RPMI7951 (cell line): Measurements from ENCODE around the gene PPFIBP1. TPM values are rescaled to one million over a fixed set of nuclear protein-coding genes. Genes with fewer than 3 reads are reported as not detected.
A peak's percentile ranks its signal among the peaks of the same experiment; 100 is the strongest.
"Not testable (repeated sequence)": the region's sequence is repeated elsewhere in the genome, so short reads cannot be mapped to it uniquely, and the experiment has no call there.

Source experiments
- DNase-seq: peaks from one replicate; pipeline ENCODE4 v3.0.0-alpha.2; 2012; ENCODE audit warnings: low read depth
- total RNA-seq: library from RNA; depleted of rRNA; stranded (reverse); fragments of >200 nt; shearing (Covaris generic); gene quantifications from 2 replicates; pipeline ENCODE4 v1.2.3, GENCODE V29; 2014

The PPFIBP1 gene
- total RNA-seq, 1 experiment from 2014 or later, result 58.0 TPM

DNA sequence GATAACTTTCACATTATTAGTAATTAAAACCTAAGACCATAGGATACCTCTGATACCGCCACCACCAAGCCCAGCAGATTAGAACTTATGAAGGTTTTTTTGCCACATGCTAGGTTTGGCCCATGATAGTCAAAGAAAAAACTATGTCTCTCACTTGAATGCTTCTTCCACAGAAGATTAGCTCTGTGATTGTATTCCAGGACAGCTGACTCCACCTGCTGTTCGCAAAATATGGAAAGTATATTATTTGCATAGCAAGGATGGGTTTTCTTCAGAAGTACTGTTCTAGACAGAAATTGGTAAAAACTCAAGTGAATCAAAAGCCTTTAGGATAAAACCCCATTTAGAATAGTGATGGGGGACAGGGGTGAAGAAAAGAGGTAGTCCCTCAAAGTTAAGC is 42.2 kb downstream of the PPFIBP1 start:
- no peak for DNase-seq

DNA sequence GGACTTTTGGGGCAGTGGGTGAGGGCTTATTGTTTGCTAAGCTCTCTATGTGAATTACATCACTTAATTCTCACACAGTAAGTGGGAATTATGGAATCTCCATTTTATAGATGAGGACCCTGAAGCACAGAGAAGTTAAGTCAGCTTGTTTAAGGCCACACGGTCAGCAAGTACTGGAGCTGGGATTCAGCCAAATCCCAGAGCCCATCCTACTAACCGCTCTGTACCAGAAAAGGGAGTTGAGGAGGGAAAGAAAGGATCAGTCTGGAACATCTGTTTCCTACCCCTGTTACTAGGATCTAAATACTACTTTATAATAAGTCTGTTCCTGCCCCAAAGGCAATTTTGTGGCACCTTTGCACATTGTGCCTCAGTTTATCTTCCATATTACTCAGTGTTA is 42.6 kb downstream of the PPFIBP1 start:
- no peak for DNase-seq

DNA sequence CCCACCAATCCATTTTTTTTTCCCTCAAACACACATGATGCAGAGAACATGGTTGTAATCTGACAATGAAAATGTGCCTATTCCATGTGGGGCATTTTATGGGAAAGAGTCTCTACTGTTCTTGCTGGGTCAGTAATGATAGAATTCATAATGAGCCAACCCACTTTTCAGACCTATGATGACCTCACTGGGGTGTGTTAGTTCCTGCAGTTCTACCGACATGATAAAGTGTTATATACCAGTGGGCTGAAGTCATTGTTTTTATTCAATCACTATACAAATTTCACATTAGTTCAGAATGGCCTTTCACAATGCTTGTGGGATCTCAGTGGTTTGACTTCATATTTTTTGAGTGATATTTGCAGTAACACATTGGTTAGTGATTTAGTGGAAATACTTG is 47.5 kb downstream of the PPFIBP1 start:
- peak; percentile 66 for DNase-seq

DNA sequence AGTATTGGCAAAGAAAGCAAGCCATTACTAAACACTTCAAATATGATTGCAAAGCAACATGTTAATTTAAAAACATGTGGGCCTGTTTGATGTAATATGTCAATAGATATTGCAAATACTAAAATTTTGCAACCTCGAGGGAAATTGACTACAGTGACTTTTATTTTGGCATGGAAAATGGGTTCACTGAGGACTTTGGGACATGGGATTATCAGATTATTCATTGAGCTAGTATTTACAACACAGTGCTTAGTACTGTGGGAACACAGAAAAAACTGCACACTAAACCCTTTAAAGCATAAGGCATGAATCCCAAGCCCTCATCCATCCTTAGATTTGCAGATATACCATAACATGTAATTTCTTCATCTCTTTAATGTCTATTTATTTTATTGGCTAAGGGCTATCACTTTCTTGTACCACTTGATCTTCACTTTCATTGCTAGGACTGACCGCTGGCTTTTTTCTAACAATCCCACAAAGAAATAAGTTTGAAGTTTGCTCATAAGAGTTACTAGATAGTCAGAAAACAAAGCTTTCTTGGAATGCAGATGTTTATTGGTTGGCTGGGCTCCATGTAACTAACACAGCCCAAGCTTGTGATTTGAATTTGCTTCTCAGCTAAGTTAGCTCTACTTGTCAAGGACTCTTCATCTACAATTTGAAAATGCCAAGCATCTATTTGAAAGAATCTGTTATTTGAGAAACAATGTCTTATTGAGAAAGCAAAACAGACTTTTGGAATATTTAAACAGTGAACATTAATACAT is 48.7 kb downstream of the PPFIBP1 start:
- no peak for DNase-seq

DNA sequence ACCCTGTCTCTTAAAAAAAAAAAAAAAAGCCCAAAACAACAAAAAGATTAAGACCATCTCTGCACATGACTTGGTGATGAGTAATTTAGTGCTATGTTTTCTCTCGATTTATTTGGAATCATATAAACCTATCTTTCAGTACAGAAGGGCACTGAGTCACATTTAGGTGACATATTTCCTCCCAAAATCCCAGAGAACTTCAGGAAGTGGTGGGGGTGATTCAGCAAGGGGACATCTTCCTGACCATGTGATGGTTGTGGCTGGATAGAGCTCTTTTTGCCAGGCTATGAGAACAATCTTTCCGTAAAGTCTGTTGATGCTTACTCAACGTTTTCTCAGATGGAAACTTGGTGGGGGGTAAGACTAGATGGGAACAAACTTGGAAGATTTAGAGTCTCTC is 50.0 kb downstream of the PPFIBP1 start:
- peak; percentile 97 for DNase-seq

DNA sequence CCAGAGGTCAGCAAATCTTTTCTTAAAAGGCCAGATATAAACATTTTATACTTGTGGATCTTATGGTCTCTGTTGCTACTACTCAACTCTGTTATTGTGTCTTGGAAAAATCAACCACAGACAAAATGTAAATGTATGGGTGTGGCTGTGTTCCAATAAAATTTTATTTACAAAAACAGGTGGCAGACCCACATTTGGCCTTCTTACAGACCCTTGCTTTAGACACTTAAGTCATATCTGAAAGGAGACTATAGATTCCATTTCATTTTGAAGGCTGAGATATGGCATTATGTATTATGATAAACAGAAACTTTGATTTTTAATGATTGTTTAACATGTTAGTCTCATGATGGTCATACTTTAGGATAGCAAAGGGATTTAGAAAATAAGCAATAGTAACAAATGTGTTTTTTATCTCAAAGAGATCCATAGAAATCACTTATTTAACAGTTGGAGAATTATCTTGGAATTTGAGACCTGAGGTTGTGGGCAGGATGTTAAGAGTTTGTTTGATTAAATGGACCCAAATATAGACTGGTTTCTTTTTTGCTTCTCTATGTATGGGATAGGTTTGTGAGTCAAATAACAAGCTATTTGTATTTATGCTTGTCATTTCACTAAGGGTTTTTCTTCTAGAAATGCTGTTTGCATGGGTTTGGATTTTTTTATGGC is 51.2 kb downstream of the PPFIBP1 start:
- peak; percentile 38 for DNase-seq

DNA sequence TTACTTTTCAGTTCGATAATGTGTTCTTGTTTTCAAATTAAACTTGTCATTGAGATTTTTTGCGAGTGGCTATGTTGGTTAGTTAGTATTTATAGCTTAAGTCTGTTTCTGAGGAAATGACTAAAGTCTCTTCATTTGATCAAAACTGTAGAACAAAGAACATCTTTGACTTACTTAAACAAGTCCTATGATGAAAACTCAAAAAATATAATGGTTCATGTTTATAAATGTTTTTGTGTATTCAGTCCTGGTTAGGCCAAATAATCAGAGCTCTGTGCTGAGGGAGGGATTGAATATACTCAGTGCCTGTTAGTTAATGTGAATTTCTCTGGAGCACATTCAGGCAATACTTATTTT is 51.7 kb downstream of the PPFIBP1 start:
- DNase-seq, result peak; percentile 32

DNA sequence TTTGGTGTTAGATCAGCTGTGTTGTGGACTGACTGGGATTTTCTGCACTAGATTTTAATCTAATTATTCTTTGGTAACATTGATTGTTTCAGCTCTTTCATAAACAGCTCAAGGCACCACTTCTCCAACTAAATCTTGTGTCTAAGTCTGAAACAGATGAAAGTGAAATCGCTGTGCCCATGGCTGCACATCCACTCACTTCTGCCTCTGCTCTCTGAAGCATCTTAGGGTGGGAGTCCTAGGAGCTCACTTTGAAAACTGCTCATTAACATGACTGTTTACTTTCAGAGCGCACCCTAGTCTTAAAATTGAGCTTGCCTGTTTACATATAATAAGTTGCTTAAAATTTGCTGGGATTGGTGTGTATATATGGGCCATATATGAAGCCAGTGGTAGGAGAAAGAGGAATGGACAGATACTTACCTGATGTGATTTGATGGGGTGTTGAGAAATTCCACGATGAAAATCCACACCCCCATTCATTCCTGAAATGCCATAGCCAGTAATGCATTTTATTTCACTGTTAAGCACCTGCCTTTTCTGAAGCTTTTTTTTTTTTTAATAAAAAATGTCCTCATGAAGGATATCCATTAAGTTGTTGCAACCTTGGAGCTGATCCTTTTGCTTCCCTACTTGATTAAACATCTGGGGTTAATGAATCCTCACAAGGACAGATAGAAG is 52.8 kb downstream of the PPFIBP1 start:
- no peak for DNase-seq

DNA sequence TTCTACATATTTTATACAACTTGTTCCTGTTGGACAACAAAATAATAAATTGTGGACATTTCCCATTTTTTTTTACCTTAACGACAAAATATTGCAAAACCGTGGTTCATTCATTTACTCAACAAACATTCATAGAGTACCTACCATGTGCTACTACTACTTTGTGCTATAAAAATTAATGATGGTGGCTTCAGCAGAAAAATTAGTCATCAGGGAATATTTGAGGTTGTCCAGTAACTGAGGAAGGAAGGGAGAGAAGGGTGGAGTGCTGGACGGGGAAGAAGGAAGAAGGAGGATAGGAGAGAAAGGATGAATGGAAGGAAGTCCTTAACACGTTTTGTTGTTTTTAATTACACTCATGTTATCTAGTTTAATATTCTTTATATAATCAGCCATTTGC is 53.7 kb downstream of the PPFIBP1 start:
- DNase-seq, result peak; percentile 42

DNA sequence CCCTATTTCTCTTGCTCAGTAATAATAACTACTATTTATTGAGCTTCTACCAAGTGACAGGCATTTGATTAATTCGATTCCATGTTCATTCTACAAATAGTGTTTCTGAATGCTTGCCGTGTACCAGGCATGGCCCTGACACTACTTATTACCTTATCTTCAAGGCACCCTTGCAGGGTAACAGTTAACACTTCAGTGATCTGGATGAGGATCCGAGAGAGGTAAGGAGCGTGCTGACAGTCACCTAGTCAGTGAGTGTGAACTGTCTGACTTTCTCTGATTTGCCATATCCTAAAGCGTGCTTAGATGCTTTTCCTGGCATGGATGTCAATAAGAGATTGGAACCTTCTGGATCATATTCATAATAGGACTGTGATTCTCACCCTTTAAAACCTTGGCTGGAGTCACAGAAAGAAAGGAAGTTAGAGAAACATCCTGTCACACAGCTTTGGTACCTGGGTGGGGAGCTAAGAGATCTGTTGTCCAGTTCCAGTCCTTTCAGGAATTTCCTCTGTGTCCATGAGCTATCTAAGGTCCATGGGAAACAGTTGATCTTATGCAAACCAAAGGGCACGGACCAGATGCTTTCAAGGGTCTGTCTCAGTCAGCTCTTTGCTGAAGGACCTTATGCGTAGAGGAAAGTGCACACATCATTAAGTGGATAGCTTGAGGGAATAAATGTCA is 54.8 kb downstream of the PPFIBP1 start:
- no peak for DNase-seq

DNA sequence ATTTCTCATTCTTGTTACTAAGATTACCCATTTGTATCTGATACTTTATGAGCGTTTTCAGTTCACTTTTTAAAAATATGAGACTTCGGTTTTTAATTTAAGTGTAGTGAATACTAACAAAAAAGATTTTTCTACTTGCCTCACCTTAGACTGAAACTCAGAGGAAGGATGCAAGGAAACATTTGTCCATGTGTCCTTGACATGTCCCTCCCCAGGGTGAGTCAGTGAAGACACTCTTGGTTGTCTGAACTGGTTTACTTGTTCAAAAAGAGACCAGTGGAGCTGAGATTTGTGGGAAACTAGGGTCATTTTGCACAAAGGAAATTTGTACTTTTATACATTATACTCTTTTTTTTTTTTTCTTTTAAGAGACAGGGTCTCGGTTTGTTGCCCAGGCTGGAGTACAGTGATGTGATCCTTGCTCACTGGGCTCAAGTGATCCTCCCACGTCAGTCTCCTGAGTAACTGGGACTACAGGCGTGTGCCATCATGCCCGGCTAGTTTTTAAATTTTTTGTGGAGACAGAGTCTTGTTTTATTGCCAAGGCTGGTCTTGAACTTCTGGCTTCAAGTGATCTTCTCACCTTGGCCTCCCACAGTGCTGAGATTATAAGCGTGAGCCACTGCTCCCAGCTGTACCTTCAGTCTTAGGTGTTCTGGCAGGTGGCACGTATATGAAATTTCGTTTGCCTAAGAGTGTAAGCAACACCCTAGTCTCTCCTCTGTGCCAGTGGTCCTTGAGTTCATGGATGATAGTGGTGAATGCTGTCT is 56.7 kb downstream of the PPFIBP1 start:
- DNase-seq, result no peak

DNA sequence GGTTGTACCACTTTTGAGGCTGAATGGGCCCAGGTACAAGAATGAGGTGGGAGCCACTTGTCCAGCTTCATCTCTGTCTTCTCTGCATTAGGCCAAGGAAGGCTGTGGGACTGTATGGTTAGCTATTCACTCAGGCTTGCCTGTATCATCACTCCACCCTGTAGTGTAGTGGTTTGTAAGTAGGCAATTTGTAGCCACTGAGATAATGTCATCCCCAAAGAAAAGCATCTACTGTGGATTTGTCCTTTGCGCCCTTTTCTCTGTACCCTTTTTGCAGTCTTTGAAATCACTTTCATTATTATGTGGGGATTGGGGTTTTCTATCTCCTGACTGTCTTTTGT is 57.3 kb downstream of the PPFIBP1 start:
- not testable (repeated sequence) for DNase-seq

DNA sequence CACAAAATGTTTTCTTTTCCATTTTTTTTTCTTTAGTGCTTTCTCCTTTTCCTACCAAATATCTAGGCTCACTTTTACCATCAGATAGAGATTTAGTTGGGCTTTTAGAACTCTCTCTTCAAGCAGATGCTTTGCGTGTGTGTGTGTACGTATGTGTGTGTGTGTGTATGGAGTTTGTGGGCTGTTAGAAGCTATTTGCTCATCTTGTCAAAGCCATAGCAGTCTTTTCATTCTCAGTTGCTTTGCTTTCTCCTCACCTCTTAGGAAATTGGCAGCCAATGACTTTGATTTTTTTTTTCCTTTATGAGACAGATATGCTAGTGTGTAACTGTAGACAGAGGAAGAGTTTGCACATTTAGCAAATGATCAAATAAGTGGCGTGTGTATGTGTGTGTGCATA is 57.8 kb downstream of the PPFIBP1 start:
- not testable (repeated sequence) for DNase-seq

DNA sequence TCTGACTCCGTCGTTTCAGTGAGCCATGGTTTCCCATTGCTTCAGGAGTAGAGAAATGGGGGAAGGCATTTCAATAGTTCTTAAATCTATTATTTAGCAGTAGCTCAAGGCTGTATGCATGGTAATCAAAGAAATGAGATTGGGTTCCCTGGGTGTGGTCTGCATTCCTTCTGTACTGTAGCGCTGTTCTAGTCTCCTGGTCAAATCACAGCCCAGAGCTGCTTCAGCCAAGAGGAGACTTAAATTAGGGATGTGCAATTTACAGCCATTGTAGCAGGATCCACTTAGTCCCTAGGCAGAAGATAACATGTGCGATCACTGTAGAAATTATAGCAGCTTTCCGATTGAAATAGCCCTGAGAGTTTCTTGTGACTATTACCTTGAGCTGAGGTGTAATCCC is 58.4 kb downstream of the PPFIBP1 start:
- DNase-seq, result not testable (repeated sequence)

DNA sequence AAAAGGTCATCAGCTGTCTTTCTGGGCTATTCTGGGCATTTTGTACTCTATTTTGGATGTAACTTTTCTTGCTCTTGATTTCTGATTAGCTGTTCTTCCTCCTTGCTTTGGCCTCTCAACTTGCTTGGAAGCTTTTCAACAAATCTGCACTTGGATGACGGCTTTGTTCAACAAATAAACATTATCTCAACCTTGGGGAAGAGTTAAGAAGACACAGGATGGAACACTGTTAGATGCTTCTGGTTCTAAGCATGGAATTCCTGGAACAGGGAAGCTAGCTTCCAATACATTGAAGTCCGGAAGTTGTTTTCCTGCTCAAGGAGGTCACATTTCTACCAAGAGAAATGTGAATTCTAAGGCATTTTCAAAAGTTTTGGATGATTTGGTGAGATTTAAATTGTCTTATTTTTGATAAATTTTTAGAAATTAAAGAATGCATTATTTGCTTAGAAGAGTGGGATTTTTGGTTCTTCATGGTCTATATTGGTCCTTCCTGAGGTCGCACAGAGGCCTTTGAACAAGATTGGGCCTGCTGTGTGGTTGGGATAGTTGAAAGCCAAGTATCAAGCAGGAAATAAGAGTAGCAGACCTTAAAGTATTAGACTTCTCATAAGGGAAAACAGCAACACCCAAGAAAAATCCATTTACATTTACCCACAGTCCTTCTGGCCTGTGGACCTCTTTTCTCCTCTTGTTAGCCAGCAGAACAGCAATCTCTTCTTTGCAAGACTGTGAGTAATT is 59.2 kb downstream of the PPFIBP1 start:
- no peak for DNase-seq

DNA sequence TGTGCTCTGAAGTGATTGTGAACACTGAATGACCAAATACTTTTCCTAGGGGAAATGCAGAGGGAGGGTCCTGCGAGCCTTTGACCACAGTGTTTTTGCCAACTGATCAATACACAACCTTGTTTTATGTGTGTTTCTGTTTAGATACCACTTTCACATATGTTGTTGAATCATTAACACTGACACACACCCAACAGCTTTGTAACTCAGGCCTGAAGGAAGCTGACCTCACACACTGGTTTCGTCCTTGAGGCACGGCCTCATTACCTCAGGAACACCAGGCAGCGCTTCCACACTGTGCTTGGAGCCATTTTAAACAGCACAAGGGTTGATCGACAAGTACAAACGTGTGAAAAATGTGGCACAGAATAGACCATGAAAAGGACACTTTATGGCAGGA is 60.0 kb downstream of the PPFIBP1 start:
- no peak for DNase-seq

DNA sequence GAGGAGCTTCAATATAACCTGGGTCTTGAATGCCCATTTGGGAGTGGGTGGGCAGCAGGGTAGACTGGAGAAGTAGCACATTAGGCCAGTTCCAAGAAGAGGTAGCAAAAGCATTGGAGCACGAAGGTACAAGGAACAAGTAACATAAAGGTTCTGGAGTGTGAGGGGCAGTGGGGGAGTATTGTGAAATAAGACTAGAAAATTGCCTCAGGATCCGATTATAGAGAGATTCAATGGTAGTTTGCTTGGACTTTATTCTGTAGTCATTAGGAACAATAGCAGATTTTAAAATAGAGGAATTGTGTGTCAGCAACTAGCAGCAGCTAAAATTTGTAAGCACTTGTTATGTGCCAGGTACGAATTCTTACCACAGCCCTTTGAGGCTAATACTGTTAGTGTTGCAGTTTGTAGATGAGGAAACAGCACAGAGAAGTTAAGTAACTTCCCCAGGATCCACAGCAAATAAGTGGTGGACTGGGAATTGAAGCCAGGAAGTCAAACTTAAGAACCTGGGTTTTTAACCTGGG is 61.8 kb downstream of the PPFIBP1 start:
- DNase-seq, result no peak

DNA sequence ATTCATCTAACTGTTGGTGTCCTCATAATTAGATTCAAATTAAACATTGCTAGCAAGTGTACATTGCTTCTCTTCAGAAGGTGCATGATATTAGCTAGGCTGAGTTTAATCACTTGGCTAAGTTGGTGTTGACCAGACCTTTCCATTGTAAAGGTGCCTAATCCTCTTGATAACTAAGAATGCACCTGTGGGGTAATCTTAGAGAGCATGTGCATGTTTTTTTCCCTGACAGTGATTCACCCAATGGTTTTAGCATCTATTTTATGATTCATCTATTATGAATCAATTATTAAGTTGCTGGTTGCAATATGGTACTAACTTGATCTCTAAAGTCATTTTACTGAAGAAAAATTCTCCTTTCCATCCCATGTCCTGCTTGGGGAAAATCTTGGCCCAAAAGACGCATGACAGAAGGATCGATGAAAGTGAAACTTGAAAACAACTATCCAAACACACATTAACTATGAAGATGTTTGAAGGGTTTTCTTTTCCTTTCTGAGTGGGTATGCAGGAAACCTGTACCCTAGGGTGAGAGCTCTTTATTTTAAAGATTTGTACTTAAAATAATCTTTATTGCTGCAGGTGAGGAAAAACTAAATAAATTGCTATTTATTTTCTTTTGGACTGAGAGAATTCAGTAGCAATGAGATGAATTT is 64.2 kb downstream of the PPFIBP1 start:
- DNase-seq, result not testable (repeated sequence)

DNA sequence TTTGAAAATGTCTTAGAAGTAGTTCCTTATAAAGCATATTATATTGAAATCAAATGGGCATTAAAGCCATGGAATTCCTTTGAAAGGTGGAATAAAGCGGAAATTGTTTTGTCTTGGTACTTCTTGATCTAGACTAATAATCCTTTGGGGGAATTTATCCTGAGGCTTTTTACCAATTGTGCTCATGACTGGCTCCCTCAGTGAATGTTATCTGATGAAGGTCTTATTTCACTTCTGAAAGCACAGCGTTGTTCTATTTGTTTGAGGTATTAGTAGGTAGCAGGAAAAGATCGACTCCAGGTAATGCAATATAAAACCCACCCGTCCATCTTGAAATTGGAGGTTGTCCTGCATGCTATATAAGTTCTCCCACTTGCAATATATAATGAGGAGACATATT is 64.8 kb downstream of the PPFIBP1 start:
- DNase-seq, result no peak

DNA sequence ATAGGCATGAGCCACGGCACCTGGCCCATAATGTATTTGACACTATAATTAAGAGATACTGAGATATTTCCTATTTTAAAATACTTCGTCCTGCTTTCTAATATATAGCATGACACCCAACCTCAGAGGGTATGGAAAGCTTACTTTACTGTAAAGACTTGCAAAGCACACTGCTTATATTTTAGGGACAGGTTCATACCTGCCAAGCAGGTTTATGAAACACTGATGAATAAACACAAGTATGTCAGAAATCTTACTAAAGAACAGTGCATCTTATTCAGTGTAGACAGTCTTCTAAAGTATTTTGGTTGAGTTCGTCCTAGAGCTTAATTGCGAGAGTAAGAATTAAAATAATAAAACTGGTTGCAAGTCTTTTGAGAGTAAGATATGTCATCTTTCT is 65.4 kb downstream of the PPFIBP1 start:
- no peak for DNase-seq
